SW480 (cell line): ENCODE results near the gene TMEM37.
A peak's percentile ranks its signal among the peaks of the same experiment; 100 is the strongest.

Experiments used
- DNase-seq: peaks from one replicate; pipeline ENCODE4 v3.0.0-alpha.2; 2016; ENCODE audit warnings: low spot score

Gene TMEM37

GRCh38 chr2:119433636-119434327, 2.1 kb downstream of the TMEM37 start:
- no peak for DNase-seq

GRCh38 chr2:119434664-119435063, 3.0 kb downstream of the TMEM37 start:
- DNase-seq: no peak

- peak; percentile 40 for DNase-seq
Measured at GRCh38 chr2:119435081-119435952, 3.7 kb downstream of the TMEM37 start.

- no peak for DNase-seq
Measured at GRCh38 chr2:119435953-119436297, 4.3 kb downstream of the TMEM37 start.

- DNase-seq: no peak
Measured at GRCh38 chr2:119436993-119437772, 5.5 kb downstream of the TMEM37 start.

- DNase-seq: no peak
Measured at GRCh38 chr2:119438128-119438656, 6.5 kb downstream of the TMEM37 start.

- no peak for DNase-seq
Measured at GRCh38 chr2:119438726-119439284, 7.2 kb downstream of the TMEM37 start.

- DNase-seq: no peak
Measured at GRCh38 chr2:119439574-119440500, 8.2 kb downstream of the TMEM37 start.

GRCh38 chr2:119440501-119440870, 8.8 kb downstream of the TMEM37 start:
- no peak for DNase-seq

GRCh38 chr2:119440873-119441272, 9.2 kb downstream of the TMEM37 start:
- DNase-seq: no peak

GRCh38 chr2:119441376-119442225, 9.9 kb downstream of the TMEM37 start:
- DNase-seq: no peak

GRCh38 chr2:119442226-119442619, 10.6 kb downstream of the TMEM37 start:
- no peak for DNase-seq

GRCh38 chr2:119442850-119443249, 11.2 kb downstream of the TMEM37 start:
- no peak for DNase-seq

GRCh38 chr2:119446037-119446436, 14.4 kb downstream of the TMEM37 start:
- DNase-seq: no peak

GRCh38 chr2:119448427-119449141, 16.9 kb downstream of the TMEM37 start:
- no peak for DNase-seq

GRCh38 chr2:119449521-119449920, 17.9 kb downstream of the TMEM37 start:
- DNase-seq: no peak

- DNase-seq: no peak
Measured at GRCh38 chr2:119451336-119452050, 19.8 kb downstream of the TMEM37 start.

- no peak for DNase-seq
Measured at GRCh38 chr2:119453972-119454593, 22.4 kb downstream of the TMEM37 start.
